Measurements from ENCODE around the gene PROB1. TPM values are rescaled to one million over a fixed set of nuclear protein-coding genes. Genes with fewer than 3 reads are reported as not detected.

The PROB1 gene
- 0.18 to 0.25 TPM (median 0.20 TPM) in 5 replicates for total RNA-seq (2022; extraction: Qiagen RNA extraction)

GRCh38 chr5:139394654-139395566, at the start of gene PROB1:
PROB1 (minus strand) TSS chr5:139395104; CDS start chr5:139395081, 23 bp downstream.

GRCh38 chr5:139439013-139439903, 44.4 kb upstream of the PROB1 start, which contains the start of gene DNAJC18:
DNAJC18 (minus strand) TSS chr5:139439525; CDS start chr5:139439445, 80 bp downstream.

GRCh38 chr5:139403787-139404483, 9.0 kb upstream of the PROB1 start, which contains the start of gene SPATA24:
SPATA24 (minus strand) TSS chr5:139404089; CDS start chr5:139404060, 29 bp downstream.

GRCh38 chr5:139389701-139390638, 4.9 kb downstream of the PROB1 start, which contains the start of gene MZB1:
MZB1 (minus strand) TSS chr5:139389913; CDS start chr5:139389856, 57 bp downstream.

GRCh38 chr5:139383275-139383992, 11.5 kb downstream of the PROB1 start, which contains the start of gene SLC23A1:
SLC23A1 (minus strand) TSS chr5:139383297; CDS start chr5:139383253, 44 bp downstream.

GRCh38 chr5:139341689-139342422, 53.0 kb downstream of the PROB1 start, which contains the start of gene PAIP2:
PAIP2 (plus strand) TSS chr5:139341854; CDS start chr5:139363785, 21,931 bp downstream.

Other genes starting within 250 kb of the PROB1 start
- gene SIL1, start 196.7 kb downstream of the PROB1 start, total RNA-seq (2022; extraction: Qiagen RNA extraction), result 23.7 to 29.4 TPM (median 25.8 TPM) in 5 replicates
- 152 to 191 TPM (median 164 TPM) in 5 replicates for gene MATR3, start 101.4 kb downstream of the PROB1 start, total RNA-seq (2022; extraction: Qiagen RNA extraction)
- gene PAIP2, start 53.2 kb downstream of the PROB1 start, total RNA-seq (2022; extraction: Qiagen RNA extraction), result 84.3 to 93.3 TPM (median 87.5 TPM) in 5 replicates
- 0.97 to 1.6 TPM (median 1.5 TPM) in 5 replicates for gene SLC23A1, start 11.8 kb downstream of the PROB1 start, total RNA-seq (2022; extraction: Qiagen RNA extraction)
- gene MZB1, start 5.2 kb downstream of the PROB1 start, total RNA-seq (2022; extraction: Qiagen RNA extraction), result 0.13 TPM in 1 of 5 replicates, not detected in the others
- gene SPATA24, start 9.0 kb upstream of the PROB1 start, total RNA-seq (2022; extraction: Qiagen RNA extraction), result 4.3 to 7.1 TPM (median 4.8 TPM) in 5 replicates
- 4.8 to 8.2 TPM (median 8.1 TPM) in 5 replicates for gene DNAJC18, start 44.4 kb upstream of the PROB1 start, total RNA-seq (2022; extraction: Qiagen RNA extraction)
- gene ECSCR, start 67.6 kb upstream of the PROB1 start, total RNA-seq (2022; extraction: Qiagen RNA extraction), result not detected in 5 replicates
- not detected in 5 replicates for gene SMIM33, start 75.9 kb upstream of the PROB1 start, total RNA-seq (2022; extraction: Qiagen RNA extraction)
- gene STING1, start 87.7 kb upstream of the PROB1 start, total RNA-seq (2022; extraction: Qiagen RNA extraction), result 0.66 to 0.97 TPM (median 0.91 TPM) in 5 replicates
- 124 to 176 TPM (median 169 TPM) in 5 replicates for gene UBE2D2, start 166.2 kb upstream of the PROB1 start, total RNA-seq (2022; extraction: Qiagen RNA extraction)

Measured in A549 treated with Hydrocortisone at 1 μM for 4 hours (cell line).